ENCODE measurements around the gene PALLD.

DNA sequence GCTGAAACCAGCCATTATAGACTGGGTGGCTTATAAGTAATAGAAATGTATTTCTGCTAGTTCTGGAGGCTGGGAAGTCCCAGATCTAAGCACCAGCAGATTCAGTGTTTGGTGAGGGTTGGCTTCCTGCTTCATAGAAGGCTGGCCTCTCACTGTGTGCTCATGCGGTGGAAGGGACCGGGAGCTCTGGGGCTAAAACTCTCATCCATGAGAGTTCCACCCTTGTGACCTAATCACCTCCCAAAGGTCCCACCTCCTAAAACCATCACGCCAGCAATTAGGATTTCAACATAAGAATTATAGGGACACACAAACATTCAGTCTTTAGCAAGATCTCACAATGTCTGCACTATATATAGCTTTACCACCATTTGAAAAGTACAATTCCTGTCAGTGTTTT lies 298.0 kb downstream of the PALLD start:
- TF ChIP-seq POLR2A (IDR thresholded peaks at IDR 0.05) (no peak), EP300 (IDR thresholded peaks at IDR 0.05) (no peak), POLR2AphosphoS5 (IDR thresholded peaks at IDR 0.05) (no peak)
- TF ChIP-seq, protein P1, sequence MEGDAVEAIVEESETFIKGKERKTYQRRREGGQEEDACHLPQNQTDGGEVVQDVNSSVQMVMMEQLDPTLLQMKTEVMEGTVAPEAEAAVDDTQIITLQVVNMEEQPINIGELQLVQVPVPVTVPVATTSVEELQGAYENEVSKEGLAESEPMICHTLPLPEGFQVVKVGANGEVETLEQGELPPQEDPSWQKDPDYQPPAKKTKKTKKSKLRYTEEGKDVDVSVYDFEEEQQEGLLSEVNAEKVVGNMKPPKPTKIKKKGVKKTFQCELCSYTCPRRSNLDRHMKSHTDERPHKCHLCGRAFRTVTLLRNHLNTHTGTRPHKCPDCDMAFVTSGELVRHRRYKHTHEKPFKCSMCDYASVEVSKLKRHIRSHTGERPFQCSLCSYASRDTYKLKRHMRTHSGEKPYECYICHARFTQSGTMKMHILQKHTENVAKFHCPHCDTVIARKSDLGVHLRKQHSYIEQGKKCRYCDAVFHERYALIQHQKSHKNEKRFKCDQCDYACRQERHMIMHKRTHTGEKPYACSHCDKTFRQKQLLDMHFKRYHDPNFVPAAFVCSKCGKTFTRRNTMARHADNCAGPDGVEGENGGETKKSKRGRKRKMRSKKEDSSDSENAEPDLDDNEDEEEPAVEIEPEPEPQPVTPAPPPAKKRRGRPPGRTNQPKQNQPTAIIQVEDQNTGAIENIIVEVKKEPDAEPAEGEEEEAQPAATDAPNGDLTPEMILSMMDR (IDR thresholded peaks at IDR 0.05) = no peak

All from gastroesophageal sphincter (tissue), 3 donors.